NB4 (cell line): ENCODE data around the gene TLR8.

Source experiments
- DNase-seq: peaks from one replicate; pipeline ENCODE4 v3.0.0; 2010; ENCODE audit warnings: low read depth
- H3K4me3 ChIP-seq: one replicate; pipeline ENCODE4 v1.5.1; 2011; ENCODE audit warnings: mild to moderate bottlenecking, low read depth, low read length, moderate library complexity
- CTCF ChIP-seq: IDR thresholded peaks from one replicate; pipeline ENCODE4 v1.5.1; 2012; ENCODE audit warnings: low read depth, low read length
- MAX ChIP-seq: IDR thresholded peaks from 2 replicates; pipeline ENCODE4 v1.6.1; 2011; ENCODE audit warnings: low read depth, low read length
- MYC ChIP-seq: IDR thresholded peaks from 2 replicates; pipeline ENCODE4 v1.6.1; 2011; ENCODE audit warnings: low read depth, low read length
- POLR2A ChIP-seq: IDR thresholded peaks from 2 replicates; pipeline ENCODE4 v1.6.1; 2011; ENCODE audit warnings: mild to moderate bottlenecking; ENCODE audit not compliant: insufficient read length; ENCODE audit errors: extremely low read depth

The TLR8 gene

GRCh38 chrX:12954981-12955380 is 48.6 kb downstream of the TLR8 start:
- no peak for TF ChIP-seq POLR2A
- no peak for TF ChIP-seq MAX
- no peak for TF ChIP-seq MYC
- TF ChIP-seq CTCF = no peak
- peak; percentile 81 for DNase-seq
- H3K4me3 ChIP-seq = peak overlapping the region; percentile 71

- DNase-seq = peak; percentile 98
- H3K4me3 ChIP-seq = peak overlapping the region; percentile 71
- TF ChIP-seq CTCF (no peak), POLR2A (peak; percentile 61), MYC (peak; percentile 94), MAX (peak; percentile 94)
Observed at GRCh38 chrX:12955882-12956703, 49.7 kb downstream of the TLR8 start.

GRCh38 chrX:12956704-12957534 is 50.5 kb downstream of the TLR8 start:
- DNase-seq = peak; percentile 91
- TF ChIP-seq MAX = peak; percentile 62
- TF ChIP-seq MYC = peak; percentile 66
- peak; percentile 38 for TF ChIP-seq POLR2A
- TF ChIP-seq CTCF = no peak
- peak overlapping the region; percentile 71 for H3K4me3 ChIP-seq

- H3K4me3 ChIP-seq = no peak overlapping the region
- TF ChIP-seq MYC (no peak), CTCF (no peak), POLR2A (no peak), MAX (no peak)
Observed at GRCh38 chrX:12958059-12958458, 51.6 kb downstream of the TLR8 start.

GRCh38 chrX:12958461-12958860 is 52.0 kb downstream of the TLR8 start:
- no peak for TF ChIP-seq CTCF
- TF ChIP-seq MAX = no peak
- TF ChIP-seq POLR2A = no peak
- DNase-seq = no peak
- H3K4me3 ChIP-seq = no peak overlapping the region

More at GRCh38 chrX:12958059-12958458, 51.6 kb downstream of the TLR8 start:
- no peak for DNase-seq
